GM04503 (cell line): ENCODE data around the gene MT1H.
"Not testable (repeated sequence)": the region's sequence is repeated elsewhere in the genome, so short reads cannot be mapped to it uniquely, and the experiment has no call there.

Source experiments
- DNase-seq: peaks from one replicate; pipeline ENCODE4 v3.0.0-alpha.2; 2012; ENCODE audit warnings: low read depth

The MT1H gene

DNA sequence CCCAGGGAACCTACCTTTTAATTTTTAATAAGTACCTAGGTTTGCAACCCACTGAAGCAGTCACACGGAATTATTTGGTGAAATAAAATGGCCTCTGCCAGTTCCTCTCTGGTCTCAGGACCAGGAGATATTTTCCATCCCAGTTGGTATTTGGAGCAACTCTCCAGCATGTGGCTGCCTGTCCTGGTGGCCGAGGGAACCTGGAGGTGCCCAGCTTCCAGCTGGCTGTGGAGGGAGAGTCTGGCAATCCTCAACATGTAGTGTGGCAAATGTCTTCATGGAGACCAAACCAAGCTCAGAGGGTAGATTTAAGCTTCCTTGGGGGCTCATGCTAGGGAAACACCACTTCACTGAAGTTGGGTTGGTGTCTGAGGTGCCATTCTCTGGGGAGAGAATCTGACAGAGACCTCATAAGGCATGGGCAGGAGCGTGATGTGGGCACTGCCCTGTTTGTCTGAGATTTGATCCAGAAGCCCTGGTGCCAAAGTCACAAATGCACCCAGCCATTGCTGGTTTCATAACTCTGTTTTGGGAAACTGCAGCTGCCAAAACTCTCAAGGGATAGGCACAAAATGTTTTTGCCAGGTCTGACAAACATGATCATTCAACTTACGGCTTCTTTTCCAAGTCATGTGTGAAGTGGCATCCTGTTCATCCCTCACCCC is 15.4 kb downstream of the MT1H start:
- no peak for DNase-seq

DNA sequence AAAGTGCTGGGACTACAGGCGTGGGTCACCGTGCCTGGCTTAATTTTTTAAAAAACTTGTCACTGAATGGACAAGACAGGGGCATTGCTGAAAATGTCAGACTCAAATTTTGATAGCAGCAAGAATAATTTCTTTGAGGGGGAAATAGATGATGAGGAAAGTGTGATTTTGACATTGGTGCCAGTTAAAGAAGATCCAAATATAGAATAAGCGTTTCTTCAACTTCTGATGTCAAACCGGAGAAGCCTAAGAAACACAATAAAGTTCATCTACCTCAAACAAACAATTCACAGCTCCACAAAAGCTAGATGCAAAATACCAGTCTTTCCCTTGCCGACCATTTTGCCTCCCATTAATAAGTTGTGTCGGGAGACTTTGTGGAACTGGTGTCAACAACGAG is 17.1 kb downstream of the MT1H start:
- no peak for DNase-seq

DNA sequence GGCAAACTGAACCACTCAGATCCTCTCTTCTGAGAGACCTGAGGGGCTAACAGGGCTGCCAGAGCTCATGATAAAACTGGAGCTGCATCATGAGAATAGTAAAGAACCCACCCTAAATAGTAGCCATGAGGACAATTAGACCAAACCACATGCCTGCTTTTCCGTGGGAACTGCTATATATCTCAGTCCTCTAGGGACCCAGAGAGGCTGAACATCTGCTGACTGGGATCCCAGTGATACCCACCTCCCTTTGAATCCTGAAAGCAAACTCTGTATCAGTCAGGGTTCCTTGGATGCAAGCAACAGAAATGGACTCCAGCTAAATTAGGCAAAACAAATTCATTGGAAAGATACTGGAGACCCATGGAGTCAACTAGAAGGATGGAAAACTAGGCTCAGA is 19.1 kb downstream of the MT1H start:
- DNase-seq, result no peak

DNA sequence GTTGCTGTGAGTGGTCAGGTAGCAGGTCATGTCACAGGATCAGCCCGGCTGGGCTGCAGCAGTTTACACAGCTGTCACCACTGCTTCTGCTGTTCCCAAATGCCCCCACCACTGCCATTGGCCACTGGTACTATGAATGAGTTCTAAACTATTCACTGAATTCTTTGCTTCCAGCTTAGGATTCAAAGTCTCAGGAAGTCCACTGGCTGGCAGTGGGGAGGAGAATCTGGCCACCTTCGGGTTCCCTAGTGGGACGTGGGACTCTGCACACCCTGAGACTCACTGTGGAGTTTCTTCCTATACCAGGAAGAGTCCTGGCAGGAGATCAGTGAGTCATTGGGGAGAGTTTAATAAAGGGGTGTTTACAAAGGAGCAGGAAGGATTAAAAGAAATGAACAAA is 19.6 kb downstream of the MT1H start:
- no peak for DNase-seq

DNA sequence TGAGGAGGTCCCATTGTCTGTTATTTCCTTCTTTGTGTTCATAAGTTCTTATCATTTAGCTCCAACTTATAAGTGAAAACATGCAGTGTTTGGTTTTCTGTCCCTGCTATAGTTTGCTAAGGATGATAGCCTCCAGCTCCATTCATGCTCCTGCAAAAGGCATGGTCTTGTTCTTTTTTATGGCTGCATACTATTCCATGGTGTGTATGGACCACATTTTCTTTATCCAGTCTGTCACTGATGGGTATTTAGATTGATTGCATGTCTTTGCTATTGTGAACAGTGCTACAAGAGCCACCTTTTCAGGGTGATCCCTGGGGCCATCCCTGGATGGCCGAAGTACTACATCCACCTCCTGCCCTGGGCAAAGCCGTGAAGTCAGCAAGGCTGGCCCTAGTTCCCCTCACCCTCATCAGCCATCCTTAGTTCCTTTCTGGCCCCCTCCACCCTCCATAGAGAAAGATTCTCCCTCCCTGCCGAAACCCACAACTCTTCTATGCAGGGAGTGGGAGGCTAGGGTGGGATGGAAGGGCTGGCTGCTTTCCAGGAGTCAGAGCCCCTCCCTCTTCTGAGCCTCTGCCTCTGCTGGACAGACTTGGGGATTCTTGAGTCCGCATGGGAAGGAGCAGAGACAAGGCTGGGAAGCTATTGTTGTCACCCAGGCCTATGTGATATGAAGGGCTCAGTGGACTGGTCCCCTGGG is 21.0 kb downstream of the MT1H start:
- no peak for DNase-seq

DNA sequence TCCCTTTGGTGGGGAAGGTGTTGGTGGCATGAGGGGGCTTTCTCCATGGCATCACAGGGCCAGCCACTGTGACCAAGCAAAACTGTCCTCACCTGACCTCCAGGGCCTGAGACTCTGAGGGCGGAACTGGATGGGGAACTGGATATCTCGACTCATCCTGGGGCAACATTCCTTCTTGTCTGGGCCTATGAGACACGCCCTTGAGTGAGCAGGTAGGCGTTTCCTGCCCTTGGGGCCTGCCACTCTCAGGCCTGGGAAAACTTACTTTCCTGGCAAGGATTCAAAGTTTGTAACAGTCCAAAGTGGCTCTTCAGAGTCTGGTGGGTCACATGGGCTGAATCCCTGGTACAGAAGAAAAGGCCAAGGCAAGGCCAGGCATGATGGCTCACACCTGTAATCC is 22.3 kb downstream of the MT1H start:
- no peak for DNase-seq

DNA sequence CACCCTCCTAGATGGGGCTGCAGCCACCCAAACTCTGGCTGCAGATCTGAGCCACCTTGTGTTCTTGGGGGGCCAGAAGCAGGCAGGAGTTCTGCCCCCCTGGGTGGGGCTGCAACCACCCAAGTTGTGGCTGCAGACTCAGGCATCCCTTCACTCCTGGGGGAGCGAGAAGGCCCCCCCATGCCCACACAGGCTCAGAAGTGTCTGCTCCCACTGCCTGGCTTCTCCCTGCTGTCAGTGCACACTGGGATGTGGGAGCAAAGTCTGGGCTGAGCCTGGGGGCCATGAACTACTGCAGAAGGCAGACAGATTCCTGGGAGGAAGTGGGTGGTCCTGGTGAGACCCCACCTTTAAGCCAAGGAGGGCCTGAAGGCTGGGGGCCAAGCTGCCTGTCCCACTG is 25.6 kb downstream of the MT1H start:
- no peak for DNase-seq

DNA sequence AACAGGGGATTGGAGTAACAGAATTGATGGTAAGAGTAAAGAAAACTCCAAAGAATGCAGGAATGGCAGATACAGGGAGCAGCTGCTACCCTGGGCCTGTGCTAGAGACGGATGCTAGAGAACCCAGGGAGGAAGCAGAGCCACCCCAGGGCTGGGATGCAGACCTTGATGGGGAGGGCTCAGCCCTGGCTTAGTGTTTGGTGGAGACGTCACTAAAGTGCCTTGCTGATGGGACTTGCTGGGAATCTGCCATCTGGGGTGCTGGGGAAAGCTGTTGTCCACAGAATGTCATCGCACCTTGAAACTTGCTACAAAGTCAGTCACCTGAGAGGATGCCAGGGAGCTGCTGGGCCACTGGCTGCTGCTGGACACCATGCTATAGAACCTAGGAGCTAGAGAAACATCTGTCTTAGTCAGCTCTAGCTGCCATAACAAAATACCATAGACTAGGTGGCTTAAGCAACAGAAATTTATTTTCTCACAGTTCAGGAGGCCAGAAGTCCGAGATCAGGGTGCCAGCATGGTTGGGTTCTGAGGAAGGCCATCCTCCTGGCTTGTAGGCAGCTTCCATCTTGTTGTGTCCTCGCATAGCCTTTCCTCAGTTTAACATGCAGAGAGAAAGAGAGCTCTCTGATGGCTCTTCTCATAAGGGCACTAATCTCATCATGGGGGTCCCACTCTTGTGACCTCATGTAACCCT is 28.0 kb downstream of the MT1H start:
- no peak for DNase-seq

DNA sequence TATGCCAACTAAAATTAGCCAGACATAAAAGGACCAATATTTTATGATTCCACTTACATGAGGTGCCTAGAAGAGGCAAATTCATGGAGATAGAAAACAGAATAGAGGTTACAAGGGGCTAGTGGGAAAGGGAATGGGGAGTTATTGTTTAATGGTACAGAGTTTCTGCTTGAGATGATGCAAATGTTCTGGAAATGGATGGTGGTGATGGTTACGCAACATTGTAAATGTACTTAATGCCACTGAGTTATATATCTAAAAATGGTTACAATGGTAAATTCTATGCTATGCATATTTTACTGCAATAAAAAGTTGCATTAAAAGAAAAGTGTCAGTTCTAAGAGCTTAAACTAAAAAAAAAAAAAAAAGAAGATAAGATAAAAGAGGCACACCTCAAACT is 30.6 kb downstream of the MT1H start:
- DNase-seq, result no peak

DNA sequence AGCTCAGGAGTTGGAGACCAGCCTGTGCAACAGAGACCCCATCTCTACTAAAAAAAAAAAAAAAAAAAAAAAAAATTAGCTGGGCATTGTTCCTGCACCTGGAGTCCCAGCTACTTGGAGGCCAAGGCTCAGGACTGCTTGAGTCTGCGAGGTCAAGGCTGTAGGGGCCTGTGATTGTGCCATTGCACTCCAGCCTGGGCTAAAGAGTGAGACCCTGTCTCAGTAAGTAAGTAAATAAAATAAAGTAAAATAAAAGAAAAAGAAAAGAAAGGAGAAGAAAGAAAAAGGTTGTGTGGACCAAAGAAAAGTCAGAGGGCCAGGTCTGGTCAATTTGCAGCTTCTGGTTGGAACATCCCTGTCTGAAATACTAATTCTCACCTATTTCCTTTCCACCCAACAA is 31.0 kb downstream of the MT1H start:
- DNase-seq, result no peak

DNA sequence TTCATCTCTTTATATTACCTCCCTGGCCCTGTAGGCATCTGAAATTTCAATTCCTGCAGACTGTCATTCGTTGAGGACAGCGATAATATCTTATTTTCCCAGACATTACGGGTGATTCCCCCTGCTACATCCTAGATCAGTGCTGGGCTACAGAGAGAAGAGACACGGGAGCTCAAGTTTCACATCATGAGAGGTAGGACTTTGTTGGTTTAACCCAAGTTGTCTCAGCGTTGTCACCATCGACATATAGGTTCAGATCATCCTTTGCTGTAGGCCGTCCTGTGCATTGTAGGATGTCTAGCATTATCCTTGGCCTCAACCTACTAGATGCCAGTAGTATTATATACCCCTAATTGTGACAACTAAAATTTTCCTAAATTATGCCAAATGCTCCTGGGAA is 31.9 kb downstream of the MT1H start:
- DNase-seq, result no peak

DNA sequence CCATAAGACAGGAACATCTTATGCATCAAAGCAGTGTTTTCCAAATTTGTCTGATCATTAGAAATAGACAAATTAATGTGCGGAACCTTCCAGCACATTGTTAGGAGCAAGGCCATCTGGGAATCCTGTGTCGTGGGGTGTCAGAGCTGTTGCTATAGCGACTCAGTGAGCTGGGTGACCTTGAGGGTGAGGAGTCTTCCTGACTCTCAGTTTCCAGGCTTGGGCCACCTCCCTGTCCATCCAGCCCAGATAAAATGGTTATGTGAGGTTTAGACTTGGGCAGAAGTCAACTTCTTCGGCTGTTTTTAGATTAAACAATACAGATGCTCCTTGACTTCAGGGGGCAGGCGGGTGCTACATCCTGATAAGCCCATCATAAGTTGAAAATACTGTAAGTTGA is 33.2 kb downstream of the MT1H start:
- DNase-seq, result no peak

DNA sequence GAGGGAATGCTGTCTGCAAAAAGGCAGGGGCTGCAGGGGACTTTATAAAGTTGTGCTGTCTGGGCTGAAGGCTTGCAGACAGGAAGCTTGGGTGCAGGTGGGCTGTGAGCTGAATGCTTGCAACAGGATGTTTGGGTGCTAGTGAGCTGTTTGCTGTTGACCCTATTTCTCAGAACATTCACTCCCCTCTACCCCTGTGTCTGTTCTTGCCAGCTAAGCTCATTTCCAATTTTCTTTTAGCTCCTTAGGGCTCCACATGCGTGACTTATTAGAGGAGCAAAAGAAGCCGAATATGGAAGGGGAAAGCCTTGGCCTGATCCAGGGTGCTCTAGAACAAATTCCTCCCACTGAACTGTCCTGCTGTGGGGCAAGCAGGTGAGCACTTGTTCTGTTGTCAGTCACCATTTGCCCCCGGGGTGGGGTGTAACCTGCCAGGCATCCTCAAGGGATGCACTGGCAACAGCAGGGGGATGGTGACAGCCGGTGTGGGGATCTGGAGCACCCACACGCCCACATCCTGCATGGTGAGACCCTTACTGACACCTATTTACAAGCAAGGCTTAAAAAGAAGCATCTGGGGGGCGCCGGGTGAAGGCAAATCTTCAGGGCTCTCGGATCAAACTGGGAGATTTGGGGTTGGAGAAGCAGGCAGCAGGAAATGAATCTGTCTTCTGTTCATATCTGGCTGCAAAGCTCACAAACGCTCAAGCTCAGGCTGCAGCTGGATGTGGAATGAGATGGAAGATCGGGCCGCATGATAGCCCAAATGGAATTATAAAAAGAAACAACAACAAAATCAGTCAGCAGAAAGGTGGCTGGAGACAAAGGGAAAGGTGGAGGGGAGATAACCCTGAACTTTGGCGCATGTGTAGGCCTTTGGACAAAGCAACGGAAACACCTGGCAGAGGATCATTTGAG is 39.2 kb downstream of the MT1H start:
- no peak for DNase-seq

DNA sequence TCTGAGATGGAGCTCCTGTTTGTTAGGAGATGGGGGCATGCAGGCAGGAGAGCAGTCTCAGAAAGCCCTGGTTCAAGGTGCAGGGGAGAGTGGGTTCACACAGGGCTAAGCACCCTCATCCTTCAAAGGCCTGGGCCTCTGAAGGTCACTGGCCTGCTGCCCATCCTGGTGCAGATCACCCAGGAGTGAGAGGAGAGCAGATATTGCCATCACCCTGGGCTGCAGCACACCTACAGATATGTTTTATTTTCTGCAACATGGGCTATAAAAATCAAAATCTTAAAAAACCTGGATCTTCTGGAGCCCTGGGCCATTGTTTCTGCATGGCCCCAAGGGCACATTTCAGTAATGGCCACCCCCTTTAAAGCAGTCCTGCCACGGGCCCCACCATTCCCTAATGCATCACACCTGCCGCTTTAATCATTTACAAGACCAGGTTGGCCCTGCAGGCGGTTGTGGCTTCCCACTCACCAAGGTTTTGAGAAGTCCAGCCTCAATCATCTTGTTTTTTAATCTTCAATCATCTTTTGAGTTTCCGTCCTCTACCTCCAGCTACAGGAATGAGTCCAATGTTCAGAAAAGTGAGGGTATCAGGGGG is 39.9 kb downstream of the MT1H start:
- DNase-seq, result no peak

DNA sequence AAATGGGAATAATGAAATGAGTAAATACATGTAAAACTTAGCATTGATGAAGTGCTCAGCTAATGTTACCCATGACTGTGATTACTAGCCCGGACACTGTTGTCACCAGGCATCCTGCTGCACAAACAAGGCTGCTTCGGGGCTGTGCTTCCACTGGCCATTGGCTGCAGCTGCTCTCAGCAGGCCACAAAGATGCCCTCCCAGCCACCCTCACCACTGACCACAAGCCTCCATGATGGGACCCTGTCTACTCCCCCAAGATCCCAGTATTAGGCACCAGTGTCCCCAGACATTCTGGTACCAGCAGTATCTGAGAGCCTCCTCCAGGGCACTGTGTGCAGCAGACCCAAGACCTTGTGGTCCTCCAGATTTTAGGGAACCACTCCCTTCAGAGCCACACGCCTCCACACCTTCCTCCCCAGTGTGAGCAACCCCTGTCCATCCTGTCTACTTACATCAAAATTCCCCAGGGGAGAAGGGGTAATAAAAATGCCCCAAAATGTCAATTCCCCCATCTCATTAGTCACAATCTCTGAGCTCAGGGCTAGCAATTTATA is 40.6 kb downstream of the MT1H start:
- no peak for DNase-seq

DNA sequence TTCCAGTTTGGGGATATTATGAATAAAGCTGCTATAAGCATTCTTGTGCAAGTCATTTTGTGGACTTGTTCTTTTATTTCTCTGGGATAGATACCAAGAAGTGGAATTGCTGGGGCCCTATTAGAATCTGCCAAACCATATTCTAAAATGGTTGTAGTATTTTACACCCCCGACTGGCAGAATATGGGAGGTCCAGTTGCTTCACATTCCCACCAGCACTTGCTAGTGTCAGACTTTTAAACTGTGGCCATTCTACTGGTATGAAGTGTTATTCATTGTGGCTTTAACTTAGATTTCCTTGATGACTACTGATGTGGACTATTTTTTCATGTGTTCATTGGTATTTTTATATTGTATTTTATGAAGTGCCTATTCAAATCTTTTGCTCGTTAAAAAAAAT is 42.2 kb downstream of the MT1H start:
- no peak for DNase-seq

DNA sequence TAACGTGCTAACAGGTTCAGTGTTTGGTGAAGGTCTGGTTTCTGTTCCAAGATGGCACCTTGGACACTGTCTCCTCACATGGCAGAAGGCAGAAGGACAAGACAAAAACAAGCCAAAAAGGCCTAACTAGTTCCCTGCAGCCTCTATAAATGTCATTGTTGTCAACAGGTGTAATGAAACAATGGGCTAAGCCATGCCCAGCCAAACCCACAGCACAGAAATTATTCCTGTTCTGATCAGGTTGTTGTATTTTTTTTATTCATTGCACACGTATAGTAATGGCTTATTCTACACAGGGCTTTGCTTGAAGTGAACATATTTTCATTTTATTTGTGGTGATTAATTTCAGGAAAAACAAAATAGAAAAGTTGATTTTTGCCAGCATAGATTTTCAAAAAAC is 44.2 kb downstream of the MT1H start:
- no peak for DNase-seq

DNA sequence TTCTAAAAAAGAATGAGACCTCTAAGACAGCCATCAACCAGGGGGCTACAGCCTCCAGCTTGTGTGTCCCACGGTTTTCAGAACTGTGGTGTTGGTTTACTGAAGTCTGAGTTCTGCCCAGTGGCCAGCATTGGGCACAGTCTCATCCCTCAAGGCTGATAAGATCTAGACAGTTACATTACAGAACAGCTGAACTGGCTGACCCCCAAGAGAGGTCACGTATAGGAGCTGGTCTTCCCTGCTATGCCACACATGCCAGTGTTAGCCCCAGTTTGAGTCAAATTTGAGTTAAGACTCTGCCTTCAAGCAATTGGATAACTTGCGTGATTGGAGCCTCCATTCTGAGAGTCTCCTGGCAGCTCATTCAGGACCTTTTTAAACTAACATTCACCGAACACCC is 45.5 kb downstream of the MT1H start:
- no peak for DNase-seq

DNA sequence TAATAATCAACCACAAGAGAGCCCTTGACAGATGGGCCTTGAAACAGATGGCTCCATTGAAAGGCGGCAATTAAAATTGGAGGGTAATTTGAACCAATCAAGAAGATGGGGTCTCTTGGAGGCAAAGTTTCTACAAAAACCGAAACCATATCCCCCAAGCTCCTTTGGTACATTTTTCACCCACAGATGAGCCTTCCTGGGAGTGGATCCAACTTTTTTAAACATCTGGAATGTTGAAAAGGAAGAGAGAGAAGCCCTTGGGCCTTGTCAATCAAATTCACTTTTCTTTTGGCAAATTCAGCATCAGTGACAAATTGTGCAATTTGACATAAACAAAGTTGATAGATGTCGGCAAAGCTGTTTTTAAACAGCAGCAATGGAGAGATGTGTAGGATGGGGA is 47.1 kb downstream of the MT1H start:
- DNase-seq, result no peak

DNA sequence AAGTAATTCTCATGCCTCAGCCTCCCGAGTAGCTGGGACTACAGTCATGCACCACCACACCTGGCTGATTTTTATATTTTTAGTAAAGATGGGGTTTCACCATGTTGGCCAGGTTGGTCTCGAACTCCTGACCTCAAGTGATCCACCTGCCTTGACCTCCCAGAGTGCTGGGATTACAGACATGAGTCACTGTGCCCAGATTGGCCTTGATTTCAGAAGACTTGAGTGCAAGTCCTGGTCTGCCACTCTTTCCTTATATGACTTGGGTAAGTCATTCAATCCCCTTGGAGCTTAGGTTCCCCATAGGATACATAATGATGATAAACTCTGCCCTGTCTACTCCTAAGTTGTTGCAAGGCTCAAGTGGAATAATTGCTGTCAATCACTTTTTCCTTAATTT is 47.9 kb downstream of the MT1H start:
- not testable (repeated sequence) for DNase-seq
